Neural cell (in vitro differentiated cells): Measurements from ENCODE around the gene LCOR. TPM values are rescaled to one million over a fixed set of nuclear protein-coding genes. Genes with fewer than 3 reads are reported as not detected.

Experiments
- H2AFZ ChIP-seq: fragments of 200-600, 300-800 bp; sonication (generic), shearing (Covaris generic); 2 replicates; pipeline ENCODE4 v1.6.0; 2014; ENCODE audit warnings: low read depth, mild to moderate bottlenecking, antibody characterized with exemption, low read length, moderate library complexity
- H3F3A ChIP-seq: fragments of 200-600 bp; shearing (Covaris generic); 2 replicates; pipeline ENCODE4 v1.6.1; 2016; ENCODE audit warnings: mild to moderate bottlenecking, moderate library complexity, mixed read lengths, antibody characterized with exemption, low read length; ENCODE audit not compliant: insufficient read depth, poor library complexity, severe bottlenecking
- H3K27ac ChIP-seq: fragments of 200-600, 300-800 bp; sonication (generic), shearing (Covaris generic); 2 replicates; pipeline ENCODE4 v1.5.1; 2014; ENCODE audit warnings: mild to moderate bottlenecking, low read length, moderate library complexity
- H3K27me3 ChIP-seq: fragments of 300-800, 200-600 bp; sonication (generic), shearing (Covaris generic); 2 replicates; pipeline ENCODE4 v1.6.0; 2014; ENCODE audit warnings: mild to moderate bottlenecking, low read depth, low read length, moderate library complexity; ENCODE audit not compliant: insufficient read depth
- H3K36me3 ChIP-seq: fragments of 300-800, 200-600 bp; sonication (generic), shearing (Covaris generic); 2 replicates; pipeline ENCODE4 v1.5.1; 2014; ENCODE audit warnings: mild to moderate bottlenecking, antibody characterized with exemption, low read length, moderate library complexity; ENCODE audit not compliant: insufficient read depth
- H3K4me2 ChIP-seq: fragments of 300-800, 200-600 bp; sonication (generic), shearing (Covaris generic); 2 replicates; pipeline ENCODE4 v1.6.0; 2014; ENCODE audit warnings: mild to moderate bottlenecking, low read length
- H3K4me3 ChIP-seq: fragments of 300-800, 200-600 bp; sonication (generic), shearing (Covaris generic); 2 replicates; pipeline ENCODE4 v1.5.1; 2014; ENCODE audit warnings: mild to moderate bottlenecking, low read length, moderate library complexity
- H3K79me2 ChIP-seq: fragments of 200-600 bp; shearing (Covaris generic); replicated peaks from 2 replicates; pipeline ENCODE4 v1.6.0; 2014; ENCODE audit warnings: mild to moderate bottlenecking, low read length, moderate library complexity; ENCODE audit not compliant: insufficient read depth
- H3K9ac ChIP-seq: fragments of 300-800, 200-600 bp; sonication (generic), shearing (Covaris generic); 2 replicates; pipeline ENCODE4 v1.6.1; 2016; ENCODE audit warnings: mild to moderate bottlenecking, low read length, mixed read lengths
- H3K9me2 ChIP-seq: fragments of 200-600 bp; shearing (Covaris generic); 2 replicates; pipeline ENCODE4 v1.6.1; 2016; ENCODE audit warnings: mild to moderate bottlenecking, low read length, mixed read lengths; ENCODE audit not compliant: insufficient read depth
- H3K9me3 ChIP-seq: fragments of 200-600, 300-800 bp; sonication (generic), shearing (Covaris generic); 2 replicates; pipeline ENCODE4 v1.6.1; 2016; ENCODE audit warnings: mild to moderate bottlenecking, mixed run types, low read length, moderate library complexity, mixed read lengths
- H4K20me1 ChIP-seq: fragments of 200-600 bp; shearing (Covaris generic); 2 replicates; pipeline ENCODE4 v1.6.1; 2016; ENCODE audit warnings: mild to moderate bottlenecking, mixed run types; ENCODE audit not compliant: insufficient read depth
- CTCF ChIP-seq: fragments of 450-650 bp; IDR thresholded peaks from 2 replicates; pipeline ENCODE4 v1.5.1; 2014; ENCODE audit warnings: antibody characterized with exemption, mild to moderate bottlenecking, moderate library complexity; ENCODE audit not compliant: poor library complexity, severe bottlenecking
- EP300 ChIP-seq: fragments of 450-650 bp; conservative IDR thresholded peaks from 2 replicates; pipeline ENCODE4 v1.6.1; 2014; ENCODE audit warnings: antibody characterized with exemption, mild to moderate bottlenecking, moderate library complexity; ENCODE audit not compliant: poor library complexity, severe bottlenecking
- EZH2 ChIP-seq: fragments of 200-600, 300-800 bp; shearing (Covaris generic), sonication (generic); IDR thresholded peaks from 2 replicates; pipeline ENCODE4 v1.6.1; 2014; ENCODE audit warnings: antibody characterized with exemption, low read length, borderline replicate concordance, mild to moderate bottlenecking; ENCODE audit not compliant: insufficient read depth, poor library complexity, severe bottlenecking
- MXI1 ChIP-seq: fragments of 450-650 bp; conservative IDR thresholded peaks from 2 replicates; pipeline ENCODE4 v1.6.1; 2014; ENCODE audit warnings: antibody characterized with exemption, mild to moderate bottlenecking; ENCODE audit not compliant: poor library complexity, severe bottlenecking
- POLR2AphosphoS5 ChIP-seq: IDR thresholded peaks from 2 replicates; pipeline ENCODE4 v1.6.1; 2012
- RAD21 ChIP-seq: fragments of 450-650 bp; conservative IDR thresholded peaks from 2 replicates; pipeline ENCODE4 v1.6.1; 2014; ENCODE audit warnings: antibody characterized with exemption, mild to moderate bottlenecking, moderate library complexity
- REST ChIP-seq: IDR thresholded peaks from 2 replicates; pipeline ENCODE4 v1.6.1; 2012; ENCODE audit warnings: borderline replicate concordance
- SMC3 ChIP-seq: fragments of 450-650 bp; conservative IDR thresholded peaks from 2 replicates; pipeline ENCODE4 v1.6.1; 2014; ENCODE audit warnings: antibody characterized with exemption, mild to moderate bottlenecking, moderate library complexity; ENCODE audit not compliant: poor library complexity
- TAF1 ChIP-seq: IDR thresholded peaks from 2 replicates; pipeline ENCODE4 v1.6.1; 2012; ENCODE audit warnings: low read depth
- polyA plus RNA-seq: library from polyadenylated mRNA; depleted of rRNA; stranded (reverse); fragments of >200 nt; gene quantifications from 2 replicates; pipeline ENCODE4 v1.2.3, GENCODE V29; 2014

The LCOR gene
- polyA plus RNA-seq, 1 donor from 2014 or later: 61.1 TPM

- TF ChIP-seq POLR2AphosphoS5 (no peak), CTCF (no peak), TAF1 (no peak), EP300 (no peak), SMC3 (no peak), RAD21 (no peak), EZH2 (no peak), REST (no peak), MXI1 (no peak)
- no peak overlapping the region for H2AFZ ChIP-seq
- H3F3A ChIP-seq: no peaks in the 10 kb centered on the region
- no peak overlapping the region for H3K4me2 ChIP-seq
- peaks cover 89% of the 10 kb centered on the region for H3K79me2 ChIP-seq
- no peaks in the 10 kb centered on the region for H4K20me1 ChIP-seq
- H3K27ac ChIP-seq: no peak overlapping the region
- H3K9ac ChIP-seq: no peak overlapping the region
- peaks cover 5% of the 10 kb centered on the region for H3K9me3 ChIP-seq
- H3K36me3 ChIP-seq: peaks cover 5% of the 10 kb centered on the region
- no peak overlapping the region for H3K4me3 ChIP-seq
- H3K9me2 ChIP-seq: no peaks in the 10 kb centered on the region
- no peaks in the 10 kb centered on the region for H3K27me3 ChIP-seq
Measured at GRCh38 chr10:96890172-96890513, 58.0 kb downstream of the LCOR start.

GRCh38 chr10:96890580-96890979, 58.5 kb downstream of the LCOR start:
- Histone ChIP-seq H3K9ac (no peak overlapping the region), H3K4me2 (no peak overlapping the region), H3F3A (no peaks in the 10 kb centered on the region), H3K9me2 (no peaks in the 10 kb centered on the region), H3K27ac (no peak overlapping the region), H2AFZ (no peak overlapping the region), H3K27me3 (no peaks in the 10 kb centered on the region), H4K20me1 (no peaks in the 10 kb centered on the region), H3K36me3 (peaks cover 5% of the 10 kb centered on the region), H3K4me3 (no peak overlapping the region), H3K9me3 (peaks cover 5% of the 10 kb centered on the region), H3K79me2 (peaks cover 90% of the 10 kb centered on the region)
- TF ChIP-seq POLR2AphosphoS5 (no peak), CTCF (no peak), SMC3 (no peak), REST (no peak), TAF1 (no peak), EP300 (no peak), MXI1 (no peak), EZH2 (no peak), RAD21 (no peak)
